Peyer's patch (tissue), 4 donors: ENCODE measurements around the gene TYSND1.

ENCODE experiments used
- POLR2A ChIP-seq, 2 donors: fragments of 450-650 bp; IDR thresholded peaks; one replicate each; pipeline ENCODE4 v1.5.1; 2017; ENCODE audit warnings: antibody characterized with exemption in 2 of 2, mild to moderate bottlenecking in 2 of 2, moderate library complexity in 2 of 2
- TF ChIP-seq, protein P1 (sequence below), 6 experiments: fragments of 450-650 bp in 4 of 6; fragments of 200-600 bp in 2 of 6; sonication (generic) in 1 of 6; IDR thresholded peaks; one replicate each; pipeline ENCODE4 v1.5.1; 2017 to 2019; ENCODE audit warnings: antibody characterized with exemption in 6 of 6, mild to moderate bottlenecking in 3 of 6, moderate library complexity in 1 of 6

- TF ChIP-seq, protein P1, sequence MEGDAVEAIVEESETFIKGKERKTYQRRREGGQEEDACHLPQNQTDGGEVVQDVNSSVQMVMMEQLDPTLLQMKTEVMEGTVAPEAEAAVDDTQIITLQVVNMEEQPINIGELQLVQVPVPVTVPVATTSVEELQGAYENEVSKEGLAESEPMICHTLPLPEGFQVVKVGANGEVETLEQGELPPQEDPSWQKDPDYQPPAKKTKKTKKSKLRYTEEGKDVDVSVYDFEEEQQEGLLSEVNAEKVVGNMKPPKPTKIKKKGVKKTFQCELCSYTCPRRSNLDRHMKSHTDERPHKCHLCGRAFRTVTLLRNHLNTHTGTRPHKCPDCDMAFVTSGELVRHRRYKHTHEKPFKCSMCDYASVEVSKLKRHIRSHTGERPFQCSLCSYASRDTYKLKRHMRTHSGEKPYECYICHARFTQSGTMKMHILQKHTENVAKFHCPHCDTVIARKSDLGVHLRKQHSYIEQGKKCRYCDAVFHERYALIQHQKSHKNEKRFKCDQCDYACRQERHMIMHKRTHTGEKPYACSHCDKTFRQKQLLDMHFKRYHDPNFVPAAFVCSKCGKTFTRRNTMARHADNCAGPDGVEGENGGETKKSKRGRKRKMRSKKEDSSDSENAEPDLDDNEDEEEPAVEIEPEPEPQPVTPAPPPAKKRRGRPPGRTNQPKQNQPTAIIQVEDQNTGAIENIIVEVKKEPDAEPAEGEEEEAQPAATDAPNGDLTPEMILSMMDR (IDR thresholded peaks at IDR 0.05), result no peak
- no peak for TF ChIP-seq POLR2A (IDR thresholded peaks at IDR 0.05)
Observed at GRCh38 chr10:70130878-70131559, 15.5 kb downstream of the TYSND1 start.
